HEK293 (cell line): Measurements from ENCODE around the gene TYRP1.

Experiments
- CTCF ChIA-PET: fragments of 350-600 bp; formaldehyde crosslinking; extraction: SDS; loops from one replicate; lab custom pipeline; 2021; ENCODE audit warnings: antibody characterized with exemption; lab: Yijun Ruan, JAX
- POLR2A ChIA-PET: fragments of 300-600 bp; formaldehyde crosslinking; extraction: SDS; loops from one replicate; lab custom pipeline; 2020; ENCODE audit warnings: antibody characterized with exemption, inconsistent platforms; lab: Yijun Ruan, JAX
- H3K27ac ChIP-seq: fragments of 200-500 bp; sonication (Bioruptor generic); 2 replicates; pipeline ENCODE4 v1.5.1; 2014; ENCODE audit warnings: low read depth, low read length, control low read depth, inconsistent platforms; ENCODE audit errors: extremely low read depth
- H3K36me3 ChIP-seq, 2 experiments: fragments of 200-500 bp in 1 of 2; sonication (Bioruptor generic) in 1 of 2; 1 replicate in 1 of 2; 2 replicates in 1 of 2; pipeline ENCODE4 v1.5.1; 2014 to 2017; ENCODE audit warnings: inconsistent platforms in 2 of 2, low read length in 2 of 2; ENCODE audit not compliant: control insufficient read depth in 2 of 2, insufficient read depth in 1 of 2
- H3K4me1 ChIP-seq: fragments of 200-500 bp; sonication (Bioruptor generic); 2 replicates; pipeline ENCODE4 v1.5.1; 2014; ENCODE audit warnings: mild to moderate bottlenecking, low read length, inconsistent platforms; ENCODE audit not compliant: control insufficient read depth, insufficient read depth
- H3K4me3 ChIP-seq: 2 replicates; pipeline ENCODE4 v1.5.1; 2011; ENCODE audit warnings: low read depth, mild to moderate bottlenecking, control low read depth, low read length, moderate library complexity
- H3K9me3 ChIP-seq: fragments of 200-500 bp; sonication (Bioruptor generic); 2 replicates; pipeline ENCODE4 v1.5.1; 2014; ENCODE audit warnings: low read depth, low read length, inconsistent platforms; ENCODE audit not compliant: control insufficient read depth, insufficient read depth
- EGR2 ChIP-seq: fragments of 450-650 bp; formaldehyde crosslinking; IDR thresholded peaks from 2 replicates; pipeline ENCODE4 v1.5.1; 2016; ENCODE audit warnings: low read depth, missing biosample characterization, missing genetic modification characterization
- INSM2 ChIP-seq: fragments of 450-650 bp; formaldehyde crosslinking; IDR thresholded peaks from 2 replicates; pipeline ENCODE4 v1.5.1; 2016; ENCODE audit warnings: missing biosample characterization, missing genetic modification characterization
- KLF7 ChIP-seq: fragments of 450-650 bp; formaldehyde crosslinking; IDR thresholded peaks from 2 replicates; pipeline ENCODE4 v1.5.1; 2016; ENCODE audit warnings: missing biosample characterization, missing genetic modification characterization, borderline replicate concordance
- KLF9 ChIP-seq: fragments of 450-650 bp; formaldehyde crosslinking; IDR thresholded peaks from 2 replicates; pipeline ENCODE4 v1.5.1; 2016; ENCODE audit warnings: missing biosample characterization, missing genetic modification characterization, low read depth
- MYNN ChIP-seq: fragments of 450-650 bp; formaldehyde crosslinking; IDR thresholded peaks from 2 replicates; pipeline ENCODE4 v1.5.1; 2016; ENCODE audit warnings: missing biosample characterization, missing genetic modification characterization, borderline replicate concordance
- OSR2 ChIP-seq: fragments of 450-650 bp; formaldehyde crosslinking; IDR thresholded peaks from 2 replicates; pipeline ENCODE4 v1.5.1; 2016; ENCODE audit warnings: missing biosample characterization, missing genetic modification characterization
- PRDM2 ChIP-seq: fragments of 450-650 bp; formaldehyde crosslinking; IDR thresholded peaks from 2 replicates; pipeline ENCODE4 v1.5.1; 2016; ENCODE audit warnings: missing biosample characterization, missing genetic modification characterization, borderline replicate concordance
- REST ChIP-seq: fragments of 450-650 bp; formaldehyde crosslinking; IDR thresholded peaks from 2 replicates; pipeline ENCODE4 v1.5.1; 2016; ENCODE audit warnings: missing biosample characterization, missing genetic modification characterization
- ZBTB20 ChIP-seq: fragments of 450-650 bp; formaldehyde crosslinking; IDR thresholded peaks from 2 replicates; pipeline ENCODE4 v1.5.1; 2016; ENCODE audit warnings: missing biosample characterization, missing genetic modification characterization
- ZBTB21 ChIP-seq: fragments of 450-650 bp; formaldehyde crosslinking; IDR thresholded peaks from 2 replicates; pipeline ENCODE4 v1.5.1; 2017; ENCODE audit warnings: missing biosample characterization, missing genetic modification characterization
- ZIC2 ChIP-seq: fragments of 450-650 bp; formaldehyde crosslinking; IDR thresholded peaks from 2 replicates; pipeline ENCODE4 v1.5.1; 2016; ENCODE audit warnings: missing biosample characterization, missing genetic modification characterization
- ZNF133 ChIP-seq: fragments of 450-650 bp; formaldehyde crosslinking; IDR thresholded peaks from 2 replicates; pipeline ENCODE4 v1.5.1; 2016; ENCODE audit warnings: missing biosample characterization, missing genetic modification characterization
- ZNF211 ChIP-seq: fragments of 450-650 bp; formaldehyde crosslinking; IDR thresholded peaks from 2 replicates; pipeline ENCODE4 v1.5.1; 2016; ENCODE audit warnings: low read depth, missing biosample characterization, missing genetic modification characterization
- ZNF248 ChIP-seq: fragments of 450-650 bp; formaldehyde crosslinking; IDR thresholded peaks from 2 replicates; pipeline ENCODE4 v1.5.1; 2017; ENCODE audit warnings: missing biosample characterization, missing genetic modification characterization
- ZNF37A ChIP-seq: fragments of 450-650 bp; IDR thresholded peaks from 2 replicates; pipeline ENCODE4 v1.5.1; 2018; ENCODE audit warnings: missing biosample characterization, missing genetic modification characterization
- ZNF521 ChIP-seq: fragments of 450-650 bp; formaldehyde crosslinking; IDR thresholded peaks from 2 replicates; pipeline ENCODE4 v1.5.1; 2017; ENCODE audit warnings: missing biosample characterization, mild to moderate bottlenecking, missing genetic modification characterization
- ZNF558 ChIP-seq: fragments of 450-650 bp; formaldehyde crosslinking; IDR thresholded peaks from 2 replicates; pipeline ENCODE4 v1.5.1; 2016; ENCODE audit warnings: missing biosample characterization, missing genetic modification characterization
- ZNF664 ChIP-seq: fragments of 450-650 bp; formaldehyde crosslinking; IDR thresholded peaks from 2 replicates; pipeline ENCODE4 v1.5.1; 2016; ENCODE audit warnings: missing biosample characterization, missing genetic modification characterization
- ZNF768 ChIP-seq: fragments of 450-650 bp; formaldehyde crosslinking; IDR thresholded peaks from 2 replicates; pipeline ENCODE4 v1.5.1; 2018; ENCODE audit warnings: missing biosample characterization, mild to moderate bottlenecking, missing genetic modification characterization
- ZNF837 ChIP-seq: fragments of 450-650 bp; formaldehyde crosslinking; IDR thresholded peaks from 2 replicates; pipeline ENCODE4 v1.5.1; 2016; ENCODE audit warnings: missing biosample characterization, missing genetic modification characterization

The TYRP1 gene

GRCh38 chr9:12735665-12736064, 42.5 kb downstream of the TYRP1 start:
- no peak overlapping the region for H3K27ac ChIP-seq
- ChIA-PET CTCF (interaction anchor here (0.7 to 3.2 kb wide), 5 partner anchors 11 to 354 kb away, joined by 3 to 16 read pairs (median 3); no protein-coding TSS in a partner anchor), POLR2A (no interaction called here)
- no peak for TF ChIP-seq ZNF248
- TF ChIP-seq ZNF37A (tag by site-specific recombination), result no peak
- no peak for TF ChIP-seq ZNF558 (tag by site-specific recombination)
- TF ChIP-seq ZNF133 (tag by site-specific recombination), result no peak
- no peak for TF ChIP-seq ZIC2 (tag by site-specific recombination)
- TF ChIP-seq ZNF768, result no peak
- no peak for TF ChIP-seq ZNF837
- no peak for TF ChIP-seq ZNF211
- no peak for TF ChIP-seq KLF9 (tag by site-specific recombination)
- TF ChIP-seq OSR2 (tag by site-specific recombination), result no peak
- TF ChIP-seq ZNF664 (tag by site-specific recombination), result no peak
- no peak for TF ChIP-seq REST (tag by site-specific recombination)
- TF ChIP-seq KLF7, result no peak
- no peak for TF ChIP-seq ZBTB21 (tag by site-specific recombination)
- no peak for TF ChIP-seq ZBTB20
- no peak for TF ChIP-seq EGR2 (tag by site-specific recombination)
- no peak for TF ChIP-seq ZNF521
- no peak for TF ChIP-seq INSM2 (tag by site-specific recombination)
- TF ChIP-seq PRDM2, result no peak
- no peak for TF ChIP-seq MYNN (tag by site-specific recombination)
- H3K9me3 ChIP-seq, result no peaks in the 10 kb centered on the region
- H3K4me1 ChIP-seq, result 0 out of 2 replicates have a peak, but pooled peaks cover 2% of the 10 kb centered on the region
- H3K36me3 ChIP-seq, result no peaks in the 10 kb centered on the region
- H3K4me3 ChIP-seq, result no peak overlapping the region
